AG20443 (cell line): ENCODE results near the gene FUBP3.

ENCODE experiments used
- DNase-seq: peaks from one replicate; pipeline ENCODE4 v3.0.0; 2012; ENCODE audit warnings: low spot score, mixed read lengths

The FUBP3 gene

DNA sequence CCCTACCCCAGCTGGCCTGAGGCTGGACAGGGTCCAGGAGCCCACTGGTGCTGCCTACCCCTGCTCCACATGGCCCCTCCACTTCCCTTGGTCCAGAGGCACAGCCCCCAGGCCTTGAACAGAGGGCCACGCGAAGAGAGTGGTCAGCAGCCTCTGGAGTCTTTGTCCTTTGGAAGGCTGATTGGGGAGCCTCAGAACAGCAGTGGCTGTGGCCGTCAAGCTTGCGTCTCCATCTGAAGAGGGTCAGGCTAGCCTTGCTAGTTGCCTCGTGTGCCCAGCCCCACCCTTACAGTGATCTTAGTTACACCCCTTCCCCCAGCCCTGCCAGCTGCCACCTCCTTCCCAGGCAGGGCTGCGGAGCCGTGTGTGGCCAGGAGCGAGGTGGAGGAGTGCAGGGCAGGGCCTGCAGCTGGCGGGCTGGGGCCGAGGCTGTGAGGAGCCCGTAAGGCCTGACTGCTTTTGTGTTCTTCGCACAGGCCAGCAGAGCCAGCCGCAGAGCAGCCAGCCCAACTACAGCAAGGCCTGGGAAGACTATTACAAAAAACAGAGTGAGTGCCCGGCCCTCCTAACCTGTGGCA is 54.9 kb downstream of the FUBP3 start:
- DNase-seq = no peak

DNA sequence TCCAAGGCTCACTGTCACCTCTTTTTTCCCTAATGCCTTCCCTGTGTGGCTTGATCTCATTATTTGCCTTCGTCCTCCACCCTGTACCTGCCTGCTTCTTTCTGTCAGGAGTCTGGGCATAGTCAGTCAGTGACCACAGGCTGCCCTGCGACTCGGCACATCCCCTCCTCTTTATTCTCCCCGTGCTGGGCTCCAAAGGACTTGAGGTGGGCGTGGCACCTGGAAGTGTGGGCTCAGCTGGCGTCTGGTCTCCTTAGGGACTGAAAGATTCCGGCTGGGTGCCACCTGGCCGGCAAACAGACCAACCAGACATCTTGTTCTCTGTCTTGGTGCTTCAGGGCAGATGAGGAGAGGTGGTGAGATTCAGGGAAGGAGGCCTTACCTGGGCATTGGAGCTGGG is 55.4 kb downstream of the FUBP3 start:
- DNase-seq = no peak

DNA sequence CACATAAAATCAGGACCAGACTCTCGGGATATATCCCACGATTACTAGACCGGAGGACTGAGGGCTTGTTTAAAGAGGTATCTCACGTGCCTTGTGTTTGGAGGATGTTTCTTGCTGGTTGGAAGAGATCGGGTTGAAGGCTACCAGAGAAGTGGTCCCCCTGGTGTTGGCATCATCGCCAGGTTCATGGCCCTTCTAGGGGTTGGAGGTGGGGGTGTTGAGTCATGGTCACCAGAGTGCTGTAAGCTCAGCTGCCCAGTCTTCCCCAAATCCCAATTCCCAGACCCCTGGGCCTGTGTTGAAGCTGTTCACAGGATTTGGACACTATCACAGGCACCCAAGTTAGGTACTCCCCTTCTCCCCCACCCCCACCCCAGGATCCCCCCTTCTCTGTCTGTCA is 55.9 kb downstream of the FUBP3 start:
- DNase-seq = no peak

DNA sequence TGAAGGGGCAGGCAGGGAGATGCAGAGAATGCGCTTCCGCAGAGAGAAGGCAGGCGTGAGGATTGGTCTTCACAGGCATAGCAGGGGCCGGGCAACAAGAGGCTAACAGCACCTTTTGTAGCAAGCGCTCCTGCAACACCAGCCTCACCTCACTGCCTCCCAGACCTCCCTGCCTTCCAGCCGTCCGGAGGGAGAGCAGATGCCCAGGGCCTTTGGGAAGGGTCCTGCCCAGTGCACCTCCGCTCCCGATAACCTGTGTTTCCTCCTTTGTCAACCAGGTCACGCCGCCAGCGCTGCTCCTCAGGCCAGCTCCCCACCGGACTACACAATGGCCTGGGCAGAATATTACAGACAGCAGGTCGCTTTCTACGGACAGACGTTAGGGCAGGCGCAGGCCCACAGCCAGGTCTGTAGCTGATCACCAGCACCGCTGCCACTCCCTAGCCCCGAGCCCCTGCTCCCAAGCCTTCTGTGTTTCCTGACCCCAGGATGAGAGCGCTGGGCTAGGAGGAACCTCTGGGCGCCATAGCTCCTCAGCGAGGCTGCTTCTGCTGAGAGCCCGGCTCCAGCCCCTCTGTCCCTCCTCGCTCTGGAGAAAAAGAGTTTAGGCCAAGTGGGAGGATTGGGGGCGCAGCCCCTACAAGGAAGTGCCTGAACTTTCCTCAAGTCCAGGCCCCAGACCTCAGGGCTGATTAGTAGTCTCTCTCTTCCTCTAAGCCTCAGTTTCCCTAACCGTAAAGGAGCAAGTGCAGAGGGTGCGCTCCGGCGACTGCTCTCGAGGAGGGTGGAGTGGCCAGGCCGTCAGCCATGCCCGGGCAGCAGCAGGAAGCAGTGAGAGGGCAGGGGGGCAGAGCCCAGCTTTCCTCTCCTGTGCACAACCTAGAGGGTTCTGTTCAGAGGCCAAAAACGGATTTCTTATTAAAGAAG is 56.6 kb downstream of the FUBP3 start:
- no peak for DNase-seq

DNA sequence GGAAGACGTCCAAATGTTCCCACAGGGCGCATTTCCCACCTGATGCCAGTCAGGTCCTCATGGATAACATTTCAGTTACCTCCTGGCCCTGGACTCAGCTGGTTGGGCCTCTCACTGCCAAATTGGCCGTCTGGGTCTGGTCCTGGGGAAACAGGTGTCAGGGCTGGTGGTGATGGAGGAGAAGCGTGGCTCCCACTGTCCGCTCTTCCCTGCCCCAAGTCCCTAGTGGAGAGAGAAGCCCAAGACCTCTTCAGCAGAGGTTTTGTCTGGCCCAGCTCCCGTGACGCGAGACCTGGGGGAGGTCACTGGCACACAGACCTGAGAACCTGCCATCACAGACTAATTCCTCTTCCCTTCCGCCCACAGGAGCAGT is 57.3 kb downstream of the FUBP3 start:
- DNase-seq = no peak

DNA sequence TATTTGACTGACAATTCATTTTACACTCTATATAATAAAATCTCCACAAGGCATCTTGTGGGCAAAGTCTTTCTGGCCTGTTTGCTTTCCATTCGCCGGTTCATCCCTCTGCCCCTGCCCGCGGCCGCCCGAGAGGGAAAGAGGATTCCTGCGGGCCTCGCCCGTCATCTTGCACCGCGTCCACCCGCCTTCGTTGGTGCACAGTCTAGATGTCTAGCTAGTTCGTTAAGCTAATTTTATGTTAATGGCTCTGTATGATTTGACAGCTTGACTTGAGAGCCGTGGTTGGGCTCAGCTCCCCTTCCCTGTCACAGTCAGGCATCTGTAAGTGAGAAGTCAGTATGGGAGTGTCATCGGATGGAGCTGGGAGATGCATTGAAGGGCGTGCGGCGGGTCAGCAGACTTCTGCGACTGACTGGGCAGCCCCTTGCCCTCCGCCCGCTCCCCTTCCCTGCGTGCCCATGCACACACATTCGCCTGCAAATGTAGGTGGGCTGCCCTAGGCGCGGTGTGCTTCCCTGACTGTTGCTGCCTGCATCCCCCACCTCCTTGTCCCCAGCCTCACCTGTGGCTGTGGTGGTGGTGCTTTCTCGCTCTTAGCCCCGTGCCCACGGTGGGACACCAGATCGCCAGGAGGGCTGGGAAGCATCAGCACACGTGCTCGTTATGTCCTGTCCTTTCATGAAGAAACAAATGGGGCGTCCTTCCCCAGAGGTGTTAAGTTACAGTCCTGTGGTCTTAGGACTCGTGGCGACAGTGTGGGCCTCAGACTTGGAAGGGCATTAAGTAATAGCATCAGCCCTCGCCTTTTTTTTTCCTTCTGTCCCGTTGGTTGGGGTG is 59.1 kb downstream of the FUBP3 start:
- no peak for DNase-seq

DNA sequence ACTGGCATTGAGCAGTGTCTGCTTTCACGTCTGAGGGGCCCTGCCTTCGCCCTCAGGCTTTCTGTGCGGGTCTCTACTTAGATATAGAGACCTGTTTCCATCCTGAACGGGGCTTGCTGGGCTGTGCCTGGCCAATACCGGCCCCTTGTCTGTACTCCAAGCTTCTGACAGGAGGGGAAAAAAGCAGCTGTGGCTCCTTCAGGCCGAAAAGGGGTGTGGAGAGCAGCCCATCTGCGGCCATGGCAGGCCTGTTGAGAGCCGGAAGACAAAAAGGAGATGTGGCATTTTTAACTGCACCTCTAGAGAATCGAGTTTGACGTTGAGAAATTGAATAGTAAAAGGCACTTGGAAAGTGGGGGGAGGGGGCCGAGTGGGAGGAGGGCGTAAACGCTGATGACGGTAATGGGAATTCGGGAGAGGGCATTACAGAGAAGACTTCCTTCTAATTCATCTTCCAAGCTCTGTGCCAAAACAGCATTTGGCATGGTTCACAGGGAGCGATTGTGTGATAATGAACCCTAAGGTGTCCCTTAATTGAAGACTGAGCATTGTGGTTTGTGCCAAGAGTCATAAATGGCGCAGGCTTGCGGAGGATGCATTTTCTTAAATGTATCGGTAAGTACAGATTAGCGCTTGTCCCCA is 59.9 kb downstream of the FUBP3 start:
- no peak for DNase-seq

DNA sequence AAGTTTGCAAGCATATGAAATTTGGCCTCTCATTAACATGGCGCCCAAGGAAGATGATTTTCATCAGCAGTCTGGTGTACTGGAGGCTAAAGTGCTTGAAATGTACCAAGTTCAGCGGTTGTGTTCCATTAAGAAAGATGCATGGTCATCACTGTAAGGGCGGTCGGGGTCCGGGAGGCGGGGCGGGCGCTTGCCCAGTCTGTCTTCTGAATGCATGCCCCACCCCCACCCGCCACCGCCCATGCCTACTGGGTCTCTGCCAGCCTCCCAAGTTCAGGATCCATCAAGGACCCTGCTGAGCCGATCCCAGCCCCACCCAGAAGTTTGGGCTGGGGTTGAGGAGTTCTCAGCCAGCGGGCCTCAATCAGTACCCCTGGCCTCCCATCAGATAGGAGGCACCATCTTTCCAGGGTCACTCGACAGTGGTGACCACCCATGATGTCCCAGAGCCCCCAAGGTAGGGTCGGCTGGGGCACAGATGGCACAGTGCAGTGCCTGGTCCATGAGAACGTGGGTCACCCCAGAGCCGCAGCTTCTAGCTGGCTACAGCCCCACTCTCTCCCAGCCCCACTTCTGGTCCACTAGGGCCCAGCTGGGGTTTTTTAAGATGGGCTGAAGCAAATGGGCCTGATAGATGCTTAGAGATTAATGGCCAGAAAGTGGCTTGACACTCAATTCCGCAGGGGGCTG is 60.6 kb downstream of the FUBP3 start:
- no peak for DNase-seq

DNA sequence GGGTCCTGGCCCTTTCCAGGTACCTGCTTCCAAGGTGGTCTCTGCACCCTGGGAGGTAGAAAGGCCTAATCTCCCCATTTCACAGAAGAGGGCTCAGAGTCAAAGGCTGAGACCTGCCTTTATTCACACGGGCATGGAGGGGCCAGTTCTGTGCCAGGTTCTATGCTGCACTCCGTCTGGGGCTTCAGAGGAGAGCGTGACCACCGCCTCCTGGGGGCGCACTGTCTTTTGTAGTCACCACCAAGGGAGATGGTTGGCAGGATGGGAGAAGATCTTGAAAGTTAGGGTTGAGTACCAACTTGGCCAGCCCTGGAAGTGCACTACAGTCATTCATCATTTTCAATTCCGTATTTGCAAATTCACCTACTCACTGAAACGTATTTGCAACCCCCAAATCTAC is 61.3 kb downstream of the FUBP3 start:
- DNase-seq = no peak

DNA sequence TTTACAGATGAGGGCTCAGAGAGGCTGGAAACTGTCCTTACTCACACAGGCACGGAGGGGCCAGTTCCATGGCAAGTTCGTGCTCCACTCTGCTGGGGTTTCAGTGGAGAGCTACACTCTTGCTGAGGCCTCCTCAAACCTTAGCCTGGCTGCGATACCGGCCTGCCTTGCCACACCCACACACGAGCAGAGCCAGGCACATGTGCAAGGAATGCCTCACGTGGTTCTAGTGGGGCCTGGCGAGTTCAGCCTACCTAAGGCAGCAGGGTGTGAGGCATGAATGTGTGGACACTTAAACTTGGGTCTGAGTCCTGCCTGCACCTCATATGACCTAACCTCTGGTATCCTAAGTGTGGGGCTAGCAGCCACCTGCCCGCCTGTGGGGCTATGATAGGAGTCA is 63.5 kb downstream of the FUBP3 start:
- DNase-seq = no peak

DNA sequence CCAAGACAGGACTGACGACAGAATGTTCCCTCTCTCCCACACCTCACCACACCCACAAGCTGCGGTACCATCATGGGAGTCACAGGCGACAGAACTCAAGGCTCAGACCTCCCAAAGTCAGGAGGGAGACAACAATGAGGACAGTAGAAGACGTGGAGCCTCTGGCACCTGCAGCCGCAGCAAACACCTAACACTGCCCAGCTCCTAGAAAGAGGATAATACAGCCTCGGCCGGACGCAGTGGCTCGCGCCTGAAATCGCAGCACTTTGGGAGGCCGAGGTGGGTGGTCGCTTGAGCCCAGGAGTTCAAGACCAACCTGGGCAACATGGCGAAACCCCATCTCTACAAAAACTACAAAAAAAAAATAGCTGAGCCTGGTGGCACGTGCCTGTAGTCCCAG is 71.8 kb downstream of the FUBP3 start:
- no peak for DNase-seq

DNA sequence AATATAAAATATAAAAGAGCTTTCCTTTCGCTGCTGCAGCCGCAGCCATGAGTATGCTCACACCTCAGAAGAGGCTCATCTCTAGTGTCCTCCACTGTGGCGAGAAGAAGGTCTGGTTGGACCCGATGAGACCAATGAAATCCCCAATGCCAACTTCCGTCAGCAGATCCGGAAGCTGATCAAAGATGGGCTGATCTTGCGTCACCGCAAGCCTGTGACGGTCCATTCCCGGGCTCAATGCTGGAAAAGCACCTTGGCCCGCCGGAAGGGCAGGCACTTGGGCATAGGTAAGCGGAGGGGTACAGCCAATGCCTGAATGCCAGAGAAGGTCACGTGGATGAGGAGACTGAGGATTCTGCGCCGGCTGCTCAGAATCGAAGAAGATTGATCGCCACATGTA is 72.4 kb downstream of the FUBP3 start:
- DNase-seq = no peak

DNA sequence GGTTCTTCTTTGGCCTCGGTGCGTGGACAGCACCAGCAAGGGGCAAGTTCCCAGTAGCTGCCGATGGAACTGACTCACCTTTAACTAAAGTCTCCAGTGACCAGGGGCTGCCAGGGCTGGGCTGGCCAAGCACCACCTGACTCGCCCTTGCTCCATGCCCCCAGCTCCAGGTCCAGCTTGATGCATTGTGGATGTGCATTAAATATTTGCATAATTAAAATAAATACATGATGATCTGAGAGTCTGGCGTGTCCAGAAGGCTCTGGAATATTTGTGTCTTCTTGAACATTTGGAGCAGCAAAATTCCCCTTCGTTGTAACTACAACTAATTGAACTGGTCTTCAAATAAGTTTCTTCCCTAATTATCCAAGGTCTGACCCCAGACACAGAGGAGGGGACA is 75.5 kb downstream of the FUBP3 start:
- DNase-seq = no peak

DNA sequence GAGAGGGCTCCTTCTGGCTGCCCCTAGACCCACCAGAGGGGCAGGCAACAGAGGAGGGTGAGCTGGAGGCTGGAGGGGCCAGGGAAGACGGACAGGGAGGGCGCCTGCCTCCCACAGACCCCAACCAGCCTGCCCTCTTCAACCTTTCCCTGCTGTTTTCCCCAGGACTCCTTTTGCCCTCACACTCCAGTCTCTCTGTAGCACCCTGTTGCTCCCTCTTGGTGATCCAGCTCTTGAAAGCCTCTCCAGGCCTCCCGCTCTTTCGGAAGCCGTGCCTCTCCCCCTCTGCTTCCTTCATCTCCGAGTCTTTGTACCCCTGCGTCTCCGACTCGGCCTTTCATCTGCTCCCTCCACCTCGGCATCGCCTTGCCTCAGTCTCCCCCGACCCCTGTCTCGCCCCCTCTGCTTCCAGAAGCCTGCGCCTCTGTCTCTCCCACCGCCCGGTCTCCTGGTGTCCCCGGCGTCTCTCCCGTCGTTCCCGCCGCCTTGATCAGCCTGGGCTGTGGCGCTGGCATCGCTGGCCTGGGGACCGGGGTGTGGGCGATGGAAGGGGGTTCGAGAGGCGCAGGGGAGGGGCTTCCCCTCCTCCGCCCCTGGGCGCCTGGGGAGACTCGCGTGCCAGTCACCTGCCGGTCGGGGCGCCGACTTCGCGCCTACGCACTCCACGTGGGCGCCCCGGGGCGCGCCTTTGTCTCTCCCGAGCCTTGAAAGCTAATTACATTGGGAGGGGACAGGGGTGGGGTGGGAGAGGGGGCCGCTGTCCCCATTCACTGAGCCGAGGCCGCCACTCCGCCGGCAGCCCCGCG is 79.7 kb downstream of the FUBP3 start:
- no peak for DNase-seq

DNA sequence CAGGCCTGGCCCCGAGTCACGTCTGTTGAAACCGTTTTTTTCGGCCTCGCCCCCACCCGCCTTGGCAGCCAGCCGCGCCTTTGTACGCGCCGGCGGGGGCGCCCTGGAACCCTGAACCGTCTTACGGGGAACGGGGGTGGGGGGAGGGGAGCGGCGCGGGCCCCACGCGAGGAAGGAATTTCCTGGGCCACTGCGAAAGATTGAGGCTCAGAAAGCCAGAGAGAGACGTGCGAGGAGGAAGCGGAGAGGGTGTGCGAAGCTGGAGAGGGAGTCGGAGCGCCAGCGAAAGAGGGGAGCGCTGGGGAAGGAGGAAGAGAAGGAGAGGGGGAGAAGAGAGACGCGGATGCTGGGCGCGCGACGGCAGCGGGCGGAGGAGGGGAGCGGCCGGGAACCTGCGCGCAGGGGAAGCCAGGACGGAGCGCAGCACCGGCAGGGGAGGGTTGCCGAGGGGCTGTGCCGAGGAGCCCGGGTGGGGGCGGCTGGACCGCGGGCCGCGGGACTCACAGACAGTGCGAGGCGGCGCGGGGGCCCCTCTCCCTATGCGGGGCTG is 80.4 kb downstream of the FUBP3 start:
- no peak for DNase-seq

DNA sequence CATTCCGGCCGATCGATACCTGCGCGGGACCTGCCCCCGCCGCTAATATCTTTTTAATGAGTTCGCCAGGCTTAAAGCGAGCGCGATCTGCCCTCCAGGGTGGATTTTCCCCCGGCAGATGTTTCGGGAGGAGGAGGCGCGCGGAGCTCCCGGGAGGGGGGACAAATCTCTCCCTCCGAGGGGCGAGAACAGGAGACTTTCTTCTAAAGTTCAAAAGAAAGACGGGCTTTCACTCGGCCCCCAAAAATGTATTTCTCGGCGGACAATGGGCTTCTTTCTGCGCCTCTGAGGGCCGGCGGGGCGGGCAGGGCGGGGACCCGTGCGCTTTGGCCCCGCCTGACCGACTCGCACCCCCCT is 80.9 kb downstream of the FUBP3 start:
- no peak for DNase-seq

DNA sequence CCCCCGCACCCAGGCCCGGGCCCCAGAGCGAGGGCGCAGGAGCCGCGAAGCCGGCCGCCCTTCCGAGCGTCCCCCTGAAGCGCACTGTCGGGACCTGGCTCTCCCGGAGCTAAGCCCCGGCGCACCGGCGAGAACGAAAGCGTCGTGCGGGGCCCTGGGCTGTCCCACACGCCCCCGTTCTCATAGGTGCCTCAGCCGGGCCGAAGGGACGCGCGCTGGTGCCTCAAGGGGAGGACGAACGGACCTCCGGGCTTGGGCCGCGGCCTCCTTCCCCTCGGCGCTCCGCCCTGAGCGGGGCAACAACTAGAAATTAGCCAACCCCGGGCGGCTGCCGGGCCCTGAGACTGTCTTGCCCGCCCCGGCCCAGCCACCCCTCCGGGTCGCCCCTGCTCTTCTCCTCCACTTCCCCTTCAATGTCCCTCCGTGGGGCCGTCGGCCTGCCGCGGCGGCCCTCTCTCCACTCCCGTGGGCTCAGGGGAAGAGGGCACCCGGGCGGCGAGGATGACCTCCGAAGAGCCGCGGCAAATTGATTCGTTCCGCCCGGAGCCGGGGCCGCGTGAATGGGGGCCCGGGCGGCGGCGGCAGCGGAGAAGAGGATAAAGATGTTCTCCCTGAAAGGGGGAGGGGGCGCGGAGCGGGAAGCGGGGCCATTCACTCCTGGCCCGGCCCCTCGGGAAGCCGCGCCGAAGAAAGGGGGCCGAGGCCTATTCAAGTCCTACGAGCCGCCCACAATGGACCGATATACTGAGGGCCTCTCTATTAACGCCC is 81.5 kb downstream of the FUBP3 start:
- DNase-seq = no peak

DNA sequence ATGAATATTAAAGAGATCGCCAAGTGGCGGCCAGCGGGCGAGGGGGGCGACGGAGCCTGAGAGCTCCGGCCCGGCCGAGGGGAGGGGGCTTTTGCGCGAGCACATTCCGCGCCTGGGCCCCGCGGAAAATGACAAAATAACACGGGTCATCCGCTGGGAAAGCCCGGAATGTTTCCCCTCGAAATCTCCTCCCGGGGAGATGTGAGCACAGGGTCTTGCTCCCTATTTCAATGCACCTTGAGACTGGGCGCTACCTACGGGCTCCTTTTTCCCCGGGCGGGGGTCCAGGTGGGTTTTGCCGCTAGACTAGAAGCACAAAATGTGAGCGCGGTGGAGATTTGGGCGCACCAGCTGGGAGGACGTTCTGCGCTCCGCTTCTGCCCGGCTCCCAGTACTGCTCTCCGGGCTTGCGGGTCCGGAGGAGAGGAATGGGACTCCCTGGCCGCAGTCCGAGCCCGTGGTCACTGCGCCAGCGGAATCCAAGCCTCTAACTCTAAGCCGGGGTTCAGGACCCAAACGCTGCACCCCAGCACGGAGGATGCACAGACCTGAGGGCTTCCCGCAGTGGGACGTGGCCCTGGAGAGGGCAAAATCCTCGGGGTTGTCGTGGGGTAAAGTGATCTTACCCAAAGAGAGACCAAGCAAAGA is 82.2 kb downstream of the FUBP3 start:
- DNase-seq = no peak
